Measurements from ENCODE around the gene CENPP.

The CENPP gene

GRCh38 chr9:92496396-92497176, 170.8 kb downstream of the CENPP start:
- no peak for DNase-seq (ENCODE audit: extremely low spot score)
- ChIA-PET POLR2A (no interaction called here), CTCF (interaction anchor here (0.9 to 1.3 kb wide), 3 partner anchors 9 to 336 kb away, joined by 3 read pairs; no protein-coding TSS in a partner anchor)
- no peak for TF ChIP-seq CTCF (IDR thresholded peaks at IDR 0.05; ENCODE audit: control extremely low read depth, extremely low read depth, low read depth, missing control alignments)

GRCh38 chr9:92499701-92500100, 173.9 kb downstream of the CENPP start:
- CTCF ChIA-PET: interaction anchor here (1.6 kb wide), 1 partner anchor 52 kb away, joined by 3 read pairs; no protein-coding TSS in a partner anchor
- no peak for TF ChIP-seq CTCF (IDR thresholded peaks at IDR 0.05; ENCODE audit: control extremely low read depth, extremely low read depth, low read depth, missing control alignments)
- DNase-seq (ENCODE audit: extremely low spot score): no peak
- POLR2A ChIA-PET: no interaction called here

GRCh38 chr9:92500725-92501124, 175.0 kb downstream of the CENPP start:
- CTCF ChIA-PET: interaction anchor here (1.2 to 1.4 kb wide), 2 partner anchors 19 to 60 kb away, joined by 3 to 4 read pairs; no protein-coding TSS in a partner anchor
- no peak for TF ChIP-seq CTCF (IDR thresholded peaks at IDR 0.05; ENCODE audit: control extremely low read depth, extremely low read depth, low read depth, missing control alignments)
- no peak for DNase-seq (ENCODE audit: extremely low spot score)
- POLR2A ChIA-PET: no interaction called here

GRCh38 chr9:92501671-92502393, 176.1 kb downstream of the CENPP start:
- CTCF ChIA-PET: interaction anchor here (1.0 to 2.1 kb wide), 7 partner anchors 14 to 362 kb away, joined by 3 to 5 read pairs (median 3); no protein-coding TSS in a partner anchor
- TF ChIP-seq CTCF (IDR thresholded peaks at IDR 0.05; ENCODE audit: control extremely low read depth, extremely low read depth, low read depth, missing control alignments): peak; percentile 38
- DNase-seq (ENCODE audit: extremely low spot score): peak; percentile 44
- POLR2A ChIA-PET: no interaction called here

GRCh38 chr9:92503156-92503555, 177.4 kb downstream of the CENPP start:
- ChIA-PET POLR2A (no interaction called here), CTCF (interaction anchor here (0.7 to 2.1 kb wide), 5 partner anchors 8 to 365 kb away, joined by 3 to 6 read pairs (median 3); no protein-coding TSS in a partner anchor)

More at GRCh38 chr9:92503156-92503555, 177.4 kb downstream of the CENPP start:
- DNase-seq (ENCODE audit: extremely low spot score): no peak
- no peak for TF ChIP-seq CTCF (IDR thresholded peaks at IDR 0.05; ENCODE audit: control extremely low read depth, extremely low read depth, low read depth, missing control alignments)
